Left lung (tissue), 10 donors: ENCODE results near the gene DSG2. TPM values are rescaled to one million over a fixed set of nuclear protein-coding genes. Genes with fewer than 3 reads are reported as not detected.

Experiments
- ATAC-seq: fragments of 200-7000 bp; cut with Tn5 transposase; one replicate; pipeline ENCODE4 v1.9.1; 2020; ENCODE audit warnings: moderate library complexity
- DNase-seq, 4 donors: peaks; one replicate each; pipeline ENCODE4 v3.0.0-alpha.2; 2013 to 2020
- H3K27ac ChIP-seq, 2 donors: fragments of 200-600 bp; sonication (generic) in 1 of 2; one replicate each; pipeline versions ENCODE4 v1.5.0 to v1.8.0; 2020 to 2021
- H3K27me3 ChIP-seq, 2 donors: fragments of 200-600 bp; sonication (generic) in 1 of 2; one replicate each; pipeline versions ENCODE4 v1.5.0 to v1.8.0; 2020 to 2021
- H3K36me3 ChIP-seq, 2 donors: fragments of 200-600 bp; sonication (generic) in 1 of 2; one replicate each; pipeline versions ENCODE4 v1.5.0 to v1.8.0; 2020 to 2021
- H3K4me1 ChIP-seq, 2 donors: fragments of 200-600 bp; one replicate each; pipeline ENCODE4 v1.8.0; 2021
- H3K4me3 ChIP-seq, 2 donors: fragments of 200-600 bp; sonication (generic) in 1 of 2; one replicate each; pipeline versions ENCODE4 v1.5.0 to v1.8.0; 2020 to 2021; ENCODE audit warnings: mild to moderate bottlenecking in 1 of 2
- H3K9me3 ChIP-seq, 2 donors: fragments of 200-600 bp; sonication (generic) in 1 of 2; one replicate each; pipeline versions ENCODE4 v1.5.0 to v1.8.0; 2020 to 2021
- CTCF ChIP-seq, 2 donors: fragments of 200-600 bp; sonication (generic) in 1 of 2; IDR thresholded peaks; one replicate each; pipeline versions ENCODE4 v1.5.0 to v1.8.0; 2021; ENCODE audit warnings: antibody characterized with exemption in 2 of 2
- intact Hi-C, 2 donors: fragments of 100-400 bp; cut with DNase I; formaldehyde crosslinking; loops; one replicate each; pipeline versions ENCODE4 v1.11.2 to v1.14.2; 2022
- polyA plus RNA-seq, 6 donors: library from polyadenylated mRNA; unstranded; fragments of 120-200 nt; gene quantifications; one replicate each; pipeline ENCODE4 v1.2.1, GENCODE V29; 2013; ENCODE audit not compliant: insufficient read length in 6 of 6
- total RNA-seq, 2 donors: library from RNA; stranded (reverse); fragmentation: NEBNext Ultra II Directional; extraction: Animal tissue kit (Norgen Biotek cat#: 25700); gene quantifications; one replicate each; pipeline ENCODE4 v1.2.1, GENCODE V29; 2021
- donor health status: DM: no; HTN: yes; CAD: no.
- donor health status: DM: no; HTN: no; CAD: no.

Gene DSG2
- total and polyA plus RNA-seq, 8 donors = 36.2 to 66.0 (median 42.3) TPM

- H3K9me3 ChIP-seq = no peaks in the 10 kb centered on the region
- H3K27ac ChIP-seq = no peak overlapping the region
- no peak overlapping the region for H3K4me3 ChIP-seq
- intact Hi-C loops = no loop called here
- ATAC-seq = peak; percentile 35
- no peak for TF ChIP-seq CTCF (IDR thresholded peaks at IDR 0.05)
- no peaks in the 10 kb centered on the region for H3K27me3 ChIP-seq
- H3K4me1 ChIP-seq = no peaks in the 10 kb centered on the region
- DNase-seq = no peak
- no peaks in the 10 kb centered on the region for H3K36me3 ChIP-seq
These were observed 12.3 kb downstream of the DSG2 start for GRCh38 chr18:31510319-31510718.

- no peaks in the 10 kb centered on the region for H3K36me3 ChIP-seq
- DNase-seq (no peak), ATAC-seq (no peak)
- no peaks in the 10 kb centered on the region for H3K4me1 ChIP-seq
- H3K9me3 ChIP-seq = no peaks in the 10 kb centered on the region
- intact Hi-C loops = no loop called here
- H3K27me3 ChIP-seq = no peaks in the 10 kb centered on the region
- H3K4me3 ChIP-seq = no peak overlapping the region
- no peak overlapping the region for H3K27ac ChIP-seq
- TF ChIP-seq CTCF (IDR thresholded peaks at IDR 0.05) = no peak
These were observed 13.1 kb downstream of the DSG2 start for GRCh38 chr18:31511098-31511497.

GRCh38 chr18:31512203-31512764 lies 14.3 kb downstream of the DSG2 start:
- ATAC-seq = peak; percentile 53
- H3K36me3 ChIP-seq = no peaks in the 10 kb centered on the region
- H3K27ac ChIP-seq = no peak overlapping the region
- H3K4me3 ChIP-seq = no peak overlapping the region
- H3K27me3 ChIP-seq = no peaks in the 10 kb centered on the region
- intact Hi-C loops = no loop called here
- no peak for DNase-seq
- no peak for TF ChIP-seq CTCF (IDR thresholded peaks at IDR 0.05)
- no peaks in the 10 kb centered on the region for H3K9me3 ChIP-seq
- no peaks in the 10 kb centered on the region for H3K4me1 ChIP-seq

- H3K27ac ChIP-seq = no peak overlapping the region
- no peaks in the 10 kb centered on the region for H3K4me1 ChIP-seq
- no peak for DNase-seq
- no peak overlapping the region for H3K4me3 ChIP-seq
- no peaks in the 10 kb centered on the region for H3K9me3 ChIP-seq
- no peaks in the 10 kb centered on the region for H3K27me3 ChIP-seq
- TF ChIP-seq CTCF (IDR thresholded peaks at IDR 0.05) = no peak
- intact Hi-C loops = no loop called here
- peak; percentile 31 for ATAC-seq
- H3K36me3 ChIP-seq = no peaks in the 10 kb centered on the region
These were observed 15.4 kb downstream of the DSG2 start for GRCh38 chr18:31513189-31513935.

GRCh38 chr18:31516437-31516836 lies 18.5 kb downstream of the DSG2 start:
- DNase-seq (no peak), ATAC-seq (no peak)
- TF ChIP-seq CTCF (IDR thresholded peaks at IDR 0.05) = no peak
- H3K27me3 ChIP-seq = no peaks in the 10 kb centered on the region
- no peaks in the 10 kb centered on the region for H3K36me3 ChIP-seq
- H3K4me3 ChIP-seq = no peak overlapping the region
- H3K9me3 ChIP-seq = no peaks in the 10 kb centered on the region
- no peak overlapping the region for H3K27ac ChIP-seq
- intact Hi-C loops = no loop called here
- no peaks in the 10 kb centered on the region for H3K4me1 ChIP-seq
